Smooth muscle cell of trachea (primary cell): ENCODE measurements around the gene DDX53. TPM values are rescaled to one million over a fixed set of nuclear protein-coding genes. Genes with fewer than 3 reads are reported as not detected.

Source experiments
- total RNA-seq: library from RNA; depleted of rRNA; stranded (reverse); fragments of >200 nt; gene quantifications from 2 replicates; pipeline ENCODE4 v1.2.1, GENCODE V29; 2014

The DDX53 gene
- not detected in 2 replicates for total RNA-seq

GRCh38 chrX:22999696-23000223, at the start of gene DDX53:
DDX53 (plus strand) TSS chrX:22999960; CDS start chrX:23000058, 98 bp downstream.

